HG02678 (cell line): ENCODE measurements around the gene UMPS.
"Not testable (repeated sequence)": the region's sequence is repeated elsewhere in the genome, so short reads cannot be mapped to it uniquely, and the experiment has no call there.

Experiments used
- ATAC-seq: cut with Tn5 transposase; IDR thresholded peaks from one replicate; pipeline ENCODE4 v1.9.1; 2021; ENCODE audit warnings: mild to moderate bottlenecking, moderate library complexity; ENCODE audit not compliant: unreplicated experiment

Gene UMPS

GRCh38 chr3:124777762-124778470 lies 47.7 kb downstream of the UMPS start:
- no peak for ATAC-seq

- no peak for ATAC-seq
Measured at GRCh38 chr3:124779116-124779515, 48.9 kb downstream of the UMPS start.

- ATAC-seq, result no peak
Measured at GRCh38 chr3:124779751-124780191, 49.5 kb downstream of the UMPS start.

GRCh38 chr3:124780356-124780755 lies 50.1 kb downstream of the UMPS start:
- ATAC-seq, result no peak

- no peak for ATAC-seq
Measured at GRCh38 chr3:124780761-124781475, 50.7 kb downstream of the UMPS start.

GRCh38 chr3:124781476-124782376 lies 51.5 kb downstream of the UMPS start:
- no peak for ATAC-seq

- not testable (repeated sequence) for ATAC-seq
Measured at GRCh38 chr3:124782377-124782712, 52.1 kb downstream of the UMPS start.

GRCh38 chr3:124783696-124784095 lies 53.4 kb downstream of the UMPS start:
- ATAC-seq, result no peak

- ATAC-seq, result peak; percentile 57
Measured at GRCh38 chr3:124784686-124785382, 54.6 kb downstream of the UMPS start.

GRCh38 chr3:124785973-124786372 lies 55.7 kb downstream of the UMPS start:
- ATAC-seq, result no peak

GRCh38 chr3:124786511-124787241 lies 56.4 kb downstream of the UMPS start:
- ATAC-seq, result no peak

- no peak for ATAC-seq
Measured at GRCh38 chr3:124787476-124788195, 57.4 kb downstream of the UMPS start.

GRCh38 chr3:124788254-124788745 lies 58.0 kb downstream of the UMPS start:
- ATAC-seq, result no peak

GRCh38 chr3:124789103-124789502 lies 58.9 kb downstream of the UMPS start:
- not testable (repeated sequence) for ATAC-seq

- no peak for ATAC-seq
Measured at GRCh38 chr3:124791142-124791541, 60.9 kb downstream of the UMPS start.

- no peak for ATAC-seq
Measured at GRCh38 chr3:124791639-124792151, 61.4 kb downstream of the UMPS start.

GRCh38 chr3:124792341-124793040 lies 62.2 kb downstream of the UMPS start:
- ATAC-seq, result no peak

- no peak for ATAC-seq
Measured at GRCh38 chr3:124793054-124793739, 62.9 kb downstream of the UMPS start.
